IPS-15b (cell line): ENCODE results near the gene ZNF85.
A peak's percentile ranks its signal among the peaks of the same experiment; 100 is the strongest.
"Not testable (repeated sequence)": the region's sequence is repeated elsewhere in the genome, so short reads cannot be mapped to it uniquely, and the experiment has no call there.

ENCODE experiments used
- H3K27me3 ChIP-seq: one replicate; pipeline ENCODE4 v1.6.1; 2013; ENCODE audit warnings: low read length; ENCODE audit not compliant: control insufficient read depth, insufficient read depth
- H3K36me3 ChIP-seq: one replicate; pipeline ENCODE4 v1.6.1; 2013; ENCODE audit warnings: low read length; ENCODE audit not compliant: control insufficient read depth, insufficient read depth
- H3K4me1 ChIP-seq: one replicate; pipeline ENCODE4 v1.6.1; 2013; ENCODE audit warnings: mild to moderate bottlenecking, low read length; ENCODE audit not compliant: control insufficient read depth, insufficient read depth
- H3K4me3 ChIP-seq: one replicate; pipeline ENCODE4 v1.5.1; 2013; ENCODE audit warnings: low read depth, low read length
- H3K9ac ChIP-seq: one replicate; pipeline ENCODE4 v1.6.1; 2013; ENCODE audit warnings: low read depth, mild to moderate bottlenecking, low read length
- H3K9me3 ChIP-seq: one replicate; pipeline ENCODE4 v1.6.1; 2013; ENCODE audit warnings: mild to moderate bottlenecking, low read length; ENCODE audit not compliant: control insufficient read depth, insufficient read depth

ZNF85 gene

GRCh38 chr19:20992788-20993187, 69.7 kb downstream of the ZNF85 start:
- H3K36me3 ChIP-seq, H3K27me3 ChIP-seq, H3K4me1 ChIP-seq, H3K9ac ChIP-seq, H3K9me3 ChIP-seq, H3K4me3 ChIP-seq: not testable (repeated sequence)

- no peaks in the 10 kb centered on the region for H3K9me3 ChIP-seq
- H3K9ac ChIP-seq = peak overlapping the region; percentile 65
- H3K27me3 ChIP-seq = no peaks in the 10 kb centered on the region
- no peaks in the 10 kb centered on the region for H3K36me3 ChIP-seq
- peak overlapping the region; percentile 87 for H3K4me3 ChIP-seq
- H3K4me1 ChIP-seq = no peaks in the 10 kb centered on the region
These were observed 76.8 kb downstream of the ZNF85 start for GRCh38 chr19:20999731-21000352.
